Measurements from ENCODE around the gene CELF2.

CELF2 gene

DNA sequence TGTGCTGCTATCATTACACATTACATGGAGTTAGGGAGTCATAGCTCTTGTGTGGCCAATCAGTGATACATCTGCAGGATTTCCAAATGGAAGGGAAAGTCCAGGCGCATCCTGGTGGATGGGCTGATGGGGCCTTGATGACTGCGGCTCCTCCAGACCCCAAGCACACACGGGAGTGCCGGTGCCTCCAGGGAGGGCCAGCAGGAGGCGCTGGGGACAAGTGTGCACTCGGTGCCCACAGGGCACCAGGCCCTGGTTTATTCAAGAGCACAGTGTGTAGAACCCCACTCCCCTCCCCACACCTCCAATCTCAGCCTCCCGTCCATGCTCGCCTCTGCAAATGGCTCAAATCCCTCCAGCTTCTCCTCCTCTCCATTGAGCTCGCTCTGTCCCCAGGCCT, 349.8 kb downstream of the CELF2 start:
- no peaks in the 10 kb centered on the region for H3K4me1 ChIP-seq (ENCODE audit: insufficient read depth, low read length)
- no peak for TF ChIP-seq EZH2 (IDR thresholded peaks at IDR 0.05; ENCODE audit: borderline replicate concordance, low read depth, low read length, severe bottlenecking)
- TF ChIP-seq, protein P1, sequence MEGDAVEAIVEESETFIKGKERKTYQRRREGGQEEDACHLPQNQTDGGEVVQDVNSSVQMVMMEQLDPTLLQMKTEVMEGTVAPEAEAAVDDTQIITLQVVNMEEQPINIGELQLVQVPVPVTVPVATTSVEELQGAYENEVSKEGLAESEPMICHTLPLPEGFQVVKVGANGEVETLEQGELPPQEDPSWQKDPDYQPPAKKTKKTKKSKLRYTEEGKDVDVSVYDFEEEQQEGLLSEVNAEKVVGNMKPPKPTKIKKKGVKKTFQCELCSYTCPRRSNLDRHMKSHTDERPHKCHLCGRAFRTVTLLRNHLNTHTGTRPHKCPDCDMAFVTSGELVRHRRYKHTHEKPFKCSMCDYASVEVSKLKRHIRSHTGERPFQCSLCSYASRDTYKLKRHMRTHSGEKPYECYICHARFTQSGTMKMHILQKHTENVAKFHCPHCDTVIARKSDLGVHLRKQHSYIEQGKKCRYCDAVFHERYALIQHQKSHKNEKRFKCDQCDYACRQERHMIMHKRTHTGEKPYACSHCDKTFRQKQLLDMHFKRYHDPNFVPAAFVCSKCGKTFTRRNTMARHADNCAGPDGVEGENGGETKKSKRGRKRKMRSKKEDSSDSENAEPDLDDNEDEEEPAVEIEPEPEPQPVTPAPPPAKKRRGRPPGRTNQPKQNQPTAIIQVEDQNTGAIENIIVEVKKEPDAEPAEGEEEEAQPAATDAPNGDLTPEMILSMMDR (IDR thresholded peaks at IDR 0.05; ENCODE audit: borderline replicate concordance, extremely low read depth, low read length, poor library complexity, severe bottlenecking): peak; percentile 33
- H3K79me2 ChIP-seq (ENCODE audit: insufficient read depth, low read length): no peaks in the 10 kb centered on the region
- no peak overlapping the region for H2AFZ ChIP-seq (ENCODE audit: low read depth, low read length)
- no peaks in the 10 kb centered on the region for H3K27me3 ChIP-seq (ENCODE audit: insufficient read depth, low read length, poor library complexity)
- H3K36me3 ChIP-seq (ENCODE audit: insufficient read depth, low read length): no peaks in the 10 kb centered on the region
- no peak overlapping the region for H3K9ac ChIP-seq (ENCODE audit: low read depth, low read length)
- H3K4me3 ChIP-seq (ENCODE audit: low read depth in 1 of 2, low read length in 2 of 2): no peak overlapping the region
- H3K27ac ChIP-seq (ENCODE audit: low read length): no peak overlapping the region
- H4K20me1 ChIP-seq (ENCODE audit: insufficient read depth, low read length): no peaks in the 10 kb centered on the region
- no peaks in the 10 kb centered on the region for H3K9me3 ChIP-seq (ENCODE audit: insufficient read depth, low read length, severe bottlenecking)
- no peak overlapping the region for H3K4me2 ChIP-seq (ENCODE audit: insufficient read depth, low read length)
- no peak for ATAC-seq (ENCODE audit: insufficient read depth, low read depth)
- DNase-seq: no peak

DNA sequence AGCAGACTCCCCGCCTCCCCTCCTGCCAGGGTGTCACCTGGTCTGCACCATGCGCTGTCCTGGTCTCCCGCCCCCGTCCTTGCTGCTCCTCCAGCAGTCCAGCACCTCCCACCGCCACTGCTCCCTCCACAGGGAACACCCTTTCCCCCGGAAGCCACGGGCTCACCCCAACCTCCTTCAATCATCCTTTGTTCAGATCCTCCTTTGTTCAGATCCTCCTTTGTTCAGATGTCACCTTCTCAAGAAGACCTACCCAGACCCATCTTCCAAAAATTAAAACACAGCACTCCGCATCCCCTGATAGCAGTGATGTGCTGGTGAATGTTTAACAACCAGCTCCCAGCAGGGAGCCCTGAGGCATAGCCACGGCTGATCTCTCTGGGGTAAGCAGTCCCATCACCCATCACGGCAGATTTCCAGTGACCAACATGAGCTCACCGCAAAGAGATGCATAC, 356.1 kb downstream of the CELF2 start:
- no peaks in the 10 kb centered on the region for H3K4me1 ChIP-seq (ENCODE audit: insufficient read depth, low read length)
- H2AFZ ChIP-seq (ENCODE audit: low read depth, low read length): no peak overlapping the region
- TF ChIP-seq, protein P1 (IDR thresholded peaks at IDR 0.05; ENCODE audit: borderline replicate concordance, extremely low read depth, low read length, poor library complexity, severe bottlenecking): no peak
- TF ChIP-seq EZH2 (IDR thresholded peaks at IDR 0.05; ENCODE audit: borderline replicate concordance, low read depth, low read length, severe bottlenecking): no peak
- no peaks in the 10 kb centered on the region for H4K20me1 ChIP-seq (ENCODE audit: insufficient read depth, low read length)
- no peak overlapping the region for H3K9ac ChIP-seq (ENCODE audit: low read depth, low read length)
- DNase-seq (no peak), ATAC-seq (ENCODE audit: insufficient read depth, low read depth) (no peak)
- no peaks in the 10 kb centered on the region for H3K27me3 ChIP-seq (ENCODE audit: insufficient read depth, low read length, poor library complexity)
- H3K4me3 ChIP-seq (ENCODE audit: low read depth in 1 of 2, low read length in 2 of 2): no peak overlapping the region
- no peak overlapping the region for H3K27ac ChIP-seq (ENCODE audit: low read length)
- H3K4me2 ChIP-seq (ENCODE audit: insufficient read depth, low read length): no peak overlapping the region
- no peaks in the 10 kb centered on the region for H3K9me3 ChIP-seq (ENCODE audit: insufficient read depth, low read length, severe bottlenecking)
- no peaks in the 10 kb centered on the region for H3K36me3 ChIP-seq (ENCODE audit: insufficient read depth, low read length)
- H3K79me2 ChIP-seq (ENCODE audit: insufficient read depth, low read length): no peaks in the 10 kb centered on the region

DNA sequence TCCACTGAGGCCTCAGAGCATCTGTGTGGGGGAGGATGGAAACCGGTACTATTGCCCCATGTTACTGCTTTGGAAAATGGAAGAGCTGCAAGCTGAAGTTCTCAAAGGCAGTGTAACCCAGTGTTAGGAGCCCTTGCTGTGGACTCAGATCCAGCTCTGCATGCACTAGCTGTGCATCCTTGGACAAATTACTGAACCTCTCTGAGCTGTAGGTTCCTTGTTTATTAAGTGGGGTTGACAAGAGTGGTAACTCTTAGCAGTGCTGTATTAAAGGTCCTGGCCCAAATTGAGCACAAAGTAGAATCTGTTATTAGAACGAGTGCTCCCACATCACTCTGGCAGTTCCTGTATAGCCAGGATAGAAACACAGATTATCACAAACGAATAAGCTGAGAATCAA, 359.6 kb downstream of the CELF2 start:
- TF ChIP-seq EZH2 (IDR thresholded peaks at IDR 0.05; ENCODE audit: borderline replicate concordance, low read depth, low read length, severe bottlenecking): no peak
- TF ChIP-seq, protein P1 (IDR thresholded peaks at IDR 0.05; ENCODE audit: borderline replicate concordance, extremely low read depth, low read length, poor library complexity, severe bottlenecking): no peak
- no peak overlapping the region for H3K27ac ChIP-seq (ENCODE audit: low read length)
- H3K36me3 ChIP-seq (ENCODE audit: insufficient read depth, low read length): no peaks in the 10 kb centered on the region
- ATAC-seq (ENCODE audit: insufficient read depth, low read depth) (no peak), DNase-seq (no peak)
- H3K27me3 ChIP-seq (ENCODE audit: insufficient read depth, low read length, poor library complexity): no peaks in the 10 kb centered on the region
- no peak overlapping the region for H3K4me2 ChIP-seq (ENCODE audit: insufficient read depth, low read length)
- no peaks in the 10 kb centered on the region for H3K4me1 ChIP-seq (ENCODE audit: insufficient read depth, low read length)
- no peaks in the 10 kb centered on the region for H3K9me3 ChIP-seq (ENCODE audit: insufficient read depth, low read length, severe bottlenecking)
- no peaks in the 10 kb centered on the region for H3K79me2 ChIP-seq (ENCODE audit: insufficient read depth, low read length)
- no peak overlapping the region for H2AFZ ChIP-seq (ENCODE audit: low read depth, low read length)
- no peak overlapping the region for H3K4me3 ChIP-seq (ENCODE audit: low read depth in 1 of 2, low read length in 2 of 2)
- no peaks in the 10 kb centered on the region for H4K20me1 ChIP-seq (ENCODE audit: insufficient read depth, low read length)
- H3K9ac ChIP-seq (ENCODE audit: low read depth, low read length): no peak overlapping the region

DNA sequence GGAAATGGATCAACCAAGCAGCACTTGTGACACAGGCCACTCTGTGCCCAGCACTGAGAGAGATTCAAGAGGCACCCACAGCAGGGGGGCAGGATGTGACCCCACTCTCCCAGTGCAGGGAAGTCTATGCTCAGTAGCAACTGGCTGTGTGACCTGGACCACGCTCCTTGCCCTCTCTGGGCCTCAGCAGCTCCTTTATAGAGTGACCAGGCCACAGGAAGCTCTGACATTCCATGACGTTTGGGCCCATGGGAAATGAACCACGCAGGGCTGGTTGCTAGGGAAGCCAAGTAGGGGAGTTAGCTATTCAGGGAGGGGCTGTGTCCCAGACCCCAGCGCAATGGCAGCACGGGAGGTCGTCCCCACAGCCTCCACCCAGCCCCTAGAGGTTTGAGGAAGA, 361.2 kb downstream of the CELF2 start:
- ATAC-seq (ENCODE audit: insufficient read depth, low read depth): no peak
- Histone ChIP-seq H3K9me3 (ENCODE audit: insufficient read depth, low read length, severe bottlenecking) (no peaks in the 10 kb centered on the region), H3K4me1 (ENCODE audit: insufficient read depth, low read length) (no peaks in the 10 kb centered on the region), H4K20me1 (ENCODE audit: insufficient read depth, low read length) (no peaks in the 10 kb centered on the region), H3K27me3 (ENCODE audit: insufficient read depth, low read length, poor library complexity) (no peaks in the 10 kb centered on the region), H2AFZ (ENCODE audit: low read depth, low read length) (no peak overlapping the region), H3K4me3 (ENCODE audit: low read depth in 1 of 2, low read length in 2 of 2) (no peak overlapping the region), H3K9ac (ENCODE audit: low read depth, low read length) (no peak overlapping the region), H3K4me2 (ENCODE audit: insufficient read depth, low read length) (no peak overlapping the region), H3K36me3 (ENCODE audit: insufficient read depth, low read length) (no peaks in the 10 kb centered on the region), H3K79me2 (ENCODE audit: insufficient read depth, low read length) (no peaks in the 10 kb centered on the region), H3K27ac (ENCODE audit: low read length) (no peak overlapping the region)
- DNase-seq: no peak
- TF ChIP-seq EZH2 (IDR thresholded peaks at IDR 0.05; ENCODE audit: borderline replicate concordance, low read depth, low read length, severe bottlenecking): no peak
- TF ChIP-seq, protein P1 (IDR thresholded peaks at IDR 0.05; ENCODE audit: borderline replicate concordance, extremely low read depth, low read length, poor library complexity, severe bottlenecking): no peak

All from DND-41 (cell line).